MCF 10A (cell line): ENCODE data around the gene TFAP2C. TPM values are rescaled to one million over a fixed set of nuclear protein-coding genes. Genes with fewer than 3 reads are reported as not detected.

Source experiments
- BruUV-seq: library from RNA; stranded (reverse); fragments of 400-500 nt; replicated peaks from 2 replicates; lab custom pipeline; 2021; lab: Mats Ljungman, UMichigan
- CTCF ChIA-PET: fragments of 300-600 bp; sonication (Branson Sonifier 250); formaldehyde crosslinking; extraction: SDS; loops from one replicate; lab custom pipeline; 2021; ENCODE audit warnings: antibody characterized with exemption, inconsistent platforms; lab: Yijun Ruan, JAX
- POLR2A ChIA-PET: fragments of 300-600, 350-650 bp; sonication (Branson Sonifier 250); formaldehyde crosslinking; extraction: SDS; loops from one replicate; lab custom pipeline; 2020; ENCODE audit warnings: antibody characterized with exemption, inconsistent platforms; lab: Yijun Ruan, JAX
- DNase-seq: peaks from one replicate; pipeline ENCODE4 v3.0.0-alpha.2; 2018; ENCODE audit not compliant: unreplicated experiment
- H3K27ac Mint-ChIP-seq: one replicate; pipeline ENCODE4 v1.8.0; 2022; ENCODE audit warnings: mild to moderate bottlenecking, low read depth, mixed read lengths; ENCODE audit not compliant: unreplicated experiment
- H3K27me3 Mint-ChIP-seq: one replicate; pipeline ENCODE4 v1.8.0; 2022; ENCODE audit warnings: mixed read lengths; ENCODE audit not compliant: insufficient read depth, unreplicated experiment
- H3K36me3 Mint-ChIP-seq: one replicate; pipeline ENCODE4 v1.8.0; 2022; ENCODE audit warnings: mild to moderate bottlenecking, moderate library complexity, mixed read lengths; ENCODE audit not compliant: insufficient read depth, unreplicated experiment
- H3K4me1 Mint-ChIP-seq: one replicate; pipeline ENCODE4 v1.8.0; 2022; ENCODE audit warnings: mixed read lengths; ENCODE audit not compliant: insufficient read depth, unreplicated experiment
- H3K4me3 Mint-ChIP-seq: one replicate; pipeline ENCODE4 v1.8.0; 2022; ENCODE audit warnings: mild to moderate bottlenecking, moderate library complexity, mixed read lengths; ENCODE audit not compliant: unreplicated experiment
- H3K9me3 Mint-ChIP-seq: one replicate; pipeline ENCODE4 v1.8.0; 2022; ENCODE audit warnings: mixed read lengths; ENCODE audit not compliant: unreplicated experiment
- CTCF ChIP-seq: fragments of 200-600 bp; IDR thresholded peaks from one replicate; pipeline ENCODE4 v1.8.0; 2022; ENCODE audit warnings: antibody characterized with exemption, mild to moderate bottlenecking; ENCODE audit not compliant: unreplicated experiment
- intact Hi-C: fragments of 100-400 bp; cut with micrococcal nuclease; formaldehyde crosslinking; loops from 2 replicates; pipeline ENCODE4 v1.14.1; 2022
- total RNA-seq: library from RNA; stranded (reverse); gene quantifications from 2 replicates; pipeline ENCODE4 v1.2.3, GENCODE V29; 2022

Gene TFAP2C
- total RNA-seq, 1 experiment from 2014 or later, result 13.2 TPM

DNA sequence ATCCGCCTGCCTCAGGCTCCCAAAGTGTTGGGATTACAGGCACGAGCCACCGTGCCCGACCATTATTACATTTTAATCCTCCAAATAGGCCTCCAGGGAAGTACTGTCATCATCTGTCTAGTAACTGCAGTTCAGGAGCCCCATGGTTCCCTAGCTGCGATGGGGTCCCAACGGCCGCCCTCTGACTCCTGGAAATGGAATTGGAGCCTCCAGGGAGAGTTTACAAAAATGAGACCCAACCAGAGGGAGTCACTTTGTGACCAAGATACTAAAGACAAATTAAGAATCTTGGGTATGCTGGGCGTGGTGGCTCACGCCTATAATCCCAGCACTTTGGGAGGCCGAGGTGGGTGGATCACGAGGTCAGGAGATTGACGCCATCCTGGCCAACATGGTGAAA, 36.7 kb downstream of the TFAP2C start:
- no peak for TF ChIP-seq CTCF
- POLR2A ChIA-PET, result interaction anchor here (1.2 kb wide), 1 partner anchor 37 kb away, joined by 3 read pairs; the partner anchor contains the start of gene TFAP2C
- CTCF ChIA-PET, result interaction anchor here (0.7 kb wide), 1 partner anchor 929 kb away, joined by 5 read pairs; no protein-coding TSS in a partner anchor
- no peaks in the 10 kb centered on the region for H3K9me3 Mint-ChIP-seq
- H3K27ac Mint-ChIP-seq, result no peak overlapping the region
- no peaks in the 10 kb centered on the region for H3K36me3 Mint-ChIP-seq
- intact Hi-C loops, result no loop called here
- H3K4me3 Mint-ChIP-seq, result no peak overlapping the region
- H3K27me3 Mint-ChIP-seq, result no peaks in the 10 kb centered on the region
- DNase-seq, result no peak
- no peaks in the 10 kb centered on the region for H3K4me1 Mint-ChIP-seq
- no TSS peak for BruUV-seq

DNA sequence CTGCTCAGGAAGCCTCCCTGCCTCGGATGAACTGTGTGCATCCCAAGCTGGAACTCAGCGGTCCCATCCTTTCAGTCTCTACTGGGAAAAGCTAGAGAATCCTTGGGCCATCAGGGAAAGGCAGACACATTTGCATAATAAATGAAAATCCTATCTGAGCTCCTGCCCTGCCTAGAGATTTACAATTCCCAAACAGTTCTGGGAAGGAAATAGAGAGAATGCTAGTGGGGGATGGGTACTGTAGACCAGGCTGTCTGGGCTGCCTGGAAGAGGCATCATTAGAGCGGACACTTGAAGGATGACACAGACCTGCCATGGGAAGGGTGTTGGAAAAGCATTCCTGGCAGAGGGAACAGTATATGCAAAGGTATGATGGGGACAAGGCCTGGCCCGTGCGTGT, 44.3 kb downstream of the TFAP2C start:
- intact Hi-C loops, result no loop called here
- no peaks in the 10 kb centered on the region for H3K4me1 Mint-ChIP-seq
- H3K9me3 Mint-ChIP-seq, result no peaks in the 10 kb centered on the region
- no peaks in the 10 kb centered on the region for H3K27me3 Mint-ChIP-seq
- H3K27ac Mint-ChIP-seq, result no peak overlapping the region
- H3K4me3 Mint-ChIP-seq, result no peak overlapping the region
- CTCF ChIA-PET, result no interaction called here
- no TSS peak for BruUV-seq
- no peak for TF ChIP-seq CTCF
- H3K36me3 Mint-ChIP-seq, result no peaks in the 10 kb centered on the region
- no peak for DNase-seq
- POLR2A ChIA-PET, result no interaction called here

DNA sequence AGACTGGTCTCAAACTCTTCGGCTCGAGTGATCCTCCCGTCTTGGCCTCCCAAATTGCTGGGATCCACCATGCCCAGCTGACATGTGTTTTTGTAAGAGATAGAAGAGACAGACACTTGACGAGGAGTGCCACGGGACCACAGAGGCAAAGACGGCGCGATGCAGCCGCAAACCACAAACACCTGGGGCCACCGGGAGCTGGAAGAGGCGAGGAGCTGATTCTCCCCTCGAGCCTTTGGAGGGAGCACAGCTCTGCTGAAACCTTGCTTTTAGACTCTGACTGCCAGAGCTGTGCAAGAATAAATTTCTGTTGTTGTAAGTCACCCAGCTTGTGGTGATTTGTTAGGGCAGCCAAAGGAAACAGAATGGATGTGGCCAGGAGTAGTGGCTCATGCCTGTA, 46.9 kb downstream of the TFAP2C start:
- TF ChIP-seq CTCF, result no peak
- no peak for DNase-seq
- Mint-ChIP-seq H3K27ac (no peak overlapping the region), H3K9me3 (no peaks in the 10 kb centered on the region), H3K4me3 (no peak overlapping the region), H3K4me1 (no peaks in the 10 kb centered on the region), H3K27me3 (no peaks in the 10 kb centered on the region), H3K36me3 (no peaks in the 10 kb centered on the region)
- CTCF ChIA-PET, result interaction anchor here (0.6 to 1.0 kb wide), 2 partner anchors 96 to 370 kb away, joined by 3 to 4 read pairs; no protein-coding TSS in a partner anchor
- intact Hi-C loops, result no loop called here
- POLR2A ChIA-PET, result interaction anchor here (0.8 kb wide), 1 partner anchor 120 kb away, joined by 3 read pairs; no protein-coding TSS in a partner anchor
- BruUV-seq, result no TSS peak

DNA sequence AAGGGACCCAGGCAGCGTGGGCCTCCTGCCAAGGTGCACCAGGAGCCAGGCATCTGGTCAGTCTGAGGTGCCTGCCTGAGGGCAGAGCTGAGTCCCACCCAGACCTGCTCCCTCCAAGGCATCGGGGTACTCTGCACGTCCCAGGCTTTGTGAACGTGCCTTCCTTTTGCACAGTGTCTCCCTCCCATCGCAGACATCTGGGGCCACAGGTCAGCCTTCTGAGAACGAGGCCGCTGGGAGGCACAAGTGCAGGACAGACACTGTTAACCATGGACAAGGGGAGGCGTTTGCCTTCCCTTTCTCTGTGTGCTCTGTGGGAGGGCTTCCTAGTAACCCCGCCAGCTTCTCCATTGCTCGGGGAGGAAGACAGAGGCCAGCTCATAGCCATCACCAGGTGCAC, 47.6 kb downstream of the TFAP2C start:
- TF ChIP-seq CTCF, result no peak
- POLR2A ChIA-PET, result interaction anchor here (0.8 kb wide), 1 partner anchor 121 kb away, joined by 3 read pairs; no protein-coding TSS in a partner anchor
- Mint-ChIP-seq H3K27me3 (no peaks in the 10 kb centered on the region), H3K27ac (no peak overlapping the region), H3K4me3 (no peak overlapping the region), H3K9me3 (no peaks in the 10 kb centered on the region), H3K36me3 (no peaks in the 10 kb centered on the region), H3K4me1 (no peaks in the 10 kb centered on the region)
- intact Hi-C loops, result no loop called here
- no peak for DNase-seq
- CTCF ChIA-PET, result interaction anchor here (0.6 to 1.0 kb wide), 2 partner anchors 96 to 369 kb away, joined by 3 to 4 read pairs; no protein-coding TSS in a partner anchor
- BruUV-seq, result no TSS peak
